H9 (cell line): ENCODE measurements around the gene BPTF. TPM values are rescaled to one million over a fixed set of nuclear protein-coding genes. Genes with fewer than 3 reads are reported as not detected.

Experiments used
- DNase-seq: peaks from one replicate; pipeline ENCODE4 v3.0.0-alpha.2; 2017
- H2AFZ ChIP-seq: one replicate; pipeline ENCODE4 v1.6.1; 2013; ENCODE audit warnings: mild to moderate bottlenecking, low read length, control low read depth, moderate library complexity
- H2AK5ac ChIP-seq: 2 replicates; pipeline ENCODE4 v1.6.1; 2013; ENCODE audit warnings: low read length, control low read depth, mixed read lengths; ENCODE audit not compliant: insufficient read length
- H2BK120ac ChIP-seq: one replicate; pipeline ENCODE4 v1.6.1; 2013; ENCODE audit warnings: low read depth, mild to moderate bottlenecking, low read length, control low read depth, inconsistent platforms; ENCODE audit not compliant: poor library complexity, severe bottlenecking
- H2BK12ac ChIP-seq: 2 replicates; pipeline ENCODE4 v1.6.1; 2013; ENCODE audit warnings: low read length, control low read depth, mixed read lengths, low read depth; ENCODE audit not compliant: insufficient read length
- H2BK15ac ChIP-seq: 2 replicates; pipeline ENCODE4 v1.6.1; 2013; ENCODE audit warnings: low read depth, low read length, control low read depth
- H2BK20ac ChIP-seq: one replicate; pipeline ENCODE4 v1.6.1; 2013; ENCODE audit warnings: low read depth, mild to moderate bottlenecking, low read length, control low read depth, inconsistent platforms; ENCODE audit not compliant: poor library complexity, severe bottlenecking
- H2BK5ac ChIP-seq: 2 replicates; pipeline ENCODE4 v1.6.1; 2013; ENCODE audit warnings: low read length, control low read depth, mixed read lengths; ENCODE audit not compliant: insufficient read length
- H3K14ac ChIP-seq: 2 replicates; pipeline ENCODE4 v1.6.1; 2013; ENCODE audit warnings: low read length, control low read depth; ENCODE audit not compliant: insufficient read depth
- H3K18ac ChIP-seq: 2 replicates; pipeline ENCODE4 v1.6.1; 2013; ENCODE audit warnings: low read depth, mild to moderate bottlenecking, mixed read lengths, low read length, control low read depth; ENCODE audit not compliant: insufficient read length
- H3K23ac ChIP-seq: 2 replicates; pipeline ENCODE4 v1.6.1; 2013; ENCODE audit warnings: low read length, control low read depth, mixed read lengths, low read depth; ENCODE audit not compliant: insufficient read length
- H3K23me2 ChIP-seq: 2 replicates; pipeline ENCODE4 v1.6.1; 2013; ENCODE audit warnings: low read depth, mild to moderate bottlenecking, mixed read lengths, low read length, control low read depth; ENCODE audit not compliant: insufficient read length, poor library complexity, severe bottlenecking
- H3K27ac ChIP-seq: 2 replicates; pipeline ENCODE4 v1.5.1; 2013; ENCODE audit warnings: low read length, control low read depth, mixed read lengths, low read depth; ENCODE audit not compliant: insufficient read length
- H3K27me3 ChIP-seq: 2 replicates; pipeline ENCODE4 v1.6.1; 2013; ENCODE audit warnings: low read length, control low read depth, inconsistent platforms; ENCODE audit not compliant: insufficient read depth
- H3K4ac ChIP-seq: 2 replicates; pipeline ENCODE4 v1.6.1; 2013; ENCODE audit warnings: low read depth, mild to moderate bottlenecking, control low read depth, inconsistent platforms, low read length, moderate library complexity
- H3K4me1 ChIP-seq: 2 replicates; pipeline ENCODE4 v1.6.1; 2013; ENCODE audit warnings: low read length, control low read depth, inconsistent platforms; ENCODE audit not compliant: insufficient read depth
- H3K4me2 ChIP-seq: 2 replicates; pipeline ENCODE4 v1.6.1; 2013; ENCODE audit warnings: low read length, control low read depth, mixed read lengths; ENCODE audit not compliant: insufficient read length, insufficient read depth
- H3K56ac ChIP-seq: 2 replicates; pipeline ENCODE4 v1.6.1; 2013; ENCODE audit warnings: low read depth, mild to moderate bottlenecking, mixed read lengths, low read length, control low read depth; ENCODE audit not compliant: insufficient read length
- H3K79me1 ChIP-seq: 2 replicates; pipeline ENCODE4 v1.6.1; 2013; ENCODE audit warnings: low read depth, mild to moderate bottlenecking, moderate library complexity, low read length, control low read depth, inconsistent platforms; ENCODE audit not compliant: insufficient read depth, poor library complexity, severe bottlenecking
- H3K79me2 ChIP-seq: 2 replicates; pipeline ENCODE4 v1.6.1; 2013; ENCODE audit warnings: low read length, control low read depth, inconsistent platforms; ENCODE audit not compliant: insufficient read depth
- H3K9ac ChIP-seq: 2 replicates; pipeline ENCODE4 v1.6.1; 2013; ENCODE audit warnings: low read length, control low read depth, mixed read lengths; ENCODE audit not compliant: insufficient read length; ENCODE audit errors: extremely low read depth
- H3K9me3 ChIP-seq: one replicate; pipeline ENCODE4 v1.6.1; 2013; ENCODE audit warnings: low read depth, low read length, inconsistent platforms; ENCODE audit not compliant: control insufficient read depth
- H3T11ph ChIP-seq: one replicate; pipeline ENCODE4 v1.6.1; 2013; ENCODE audit warnings: mild to moderate bottlenecking, low read length, control low read depth, inconsistent platforms
- H4K20me1 ChIP-seq: one replicate; pipeline ENCODE4 v1.6.1; 2013; ENCODE audit not compliant: control insufficient read depth, insufficient read length, insufficient read depth
- H4K5ac ChIP-seq: 2 replicates; pipeline ENCODE4 v1.6.1; 2013; ENCODE audit warnings: low read depth, mild to moderate bottlenecking, mixed read lengths, low read length, control low read depth; ENCODE audit not compliant: insufficient read length
- H4K8ac ChIP-seq: replicated peaks from 2 replicates; pipeline ENCODE4 v1.6.1; 2013; ENCODE audit warnings: low read length, control low read depth, mixed read lengths, low read depth; ENCODE audit not compliant: insufficient read length
- H4K91ac ChIP-seq: 2 replicates; pipeline ENCODE4 v1.6.1; 2013; ENCODE audit warnings: low read depth, mild to moderate bottlenecking, moderate library complexity, mixed read lengths, low read length, control low read depth; ENCODE audit not compliant: insufficient read length
- H3K27ac Mint-ChIP-seq, 3 experiments: 2 replicates in 2 of 3; 3 replicates in 1 of 3; pipeline ENCODE4 v1.8.0; 2020 to 2021; ENCODE audit warnings: mixed read lengths in 3 of 3, mild to moderate bottlenecking in 1 of 3, moderate library complexity in 1 of 3
- H3K27me3 Mint-ChIP-seq: 2 replicates; pipeline ENCODE4 v1.8.0; 2021; ENCODE audit warnings: low read depth, mild to moderate bottlenecking, moderate library complexity, mixed read lengths
- H3K36me3 Mint-ChIP-seq, 3 experiments: 2 replicates in 2 of 3; 3 replicates in 1 of 3; pipeline ENCODE4 v1.8.0; 2020 to 2021; ENCODE audit warnings: low read depth in 3 of 3, mixed read lengths in 3 of 3; ENCODE audit not compliant: insufficient read depth in 1 of 3
- H3K4me1 Mint-ChIP-seq, 2 experiments: 2 replicates each; pipeline ENCODE4 v1.8.0; 2020; ENCODE audit warnings: mixed read lengths in 2 of 2
- H3K4me3 Mint-ChIP-seq, 2 experiments: 2 replicates in 1 of 2; 3 replicates in 1 of 2; pipeline ENCODE4 v1.8.0; 2020 to 2021; ENCODE audit warnings: mild to moderate bottlenecking in 2 of 2, mixed read lengths in 2 of 2, moderate library complexity in 1 of 2
- H3K9me3 Mint-ChIP-seq, 2 experiments: 2 replicates in 1 of 2; 3 replicates in 1 of 2; pipeline ENCODE4 v1.8.0; 2020; ENCODE audit warnings: mild to moderate bottlenecking in 2 of 2, mixed read lengths in 2 of 2, moderate library complexity in 1 of 2
- WGBS: extraction: QIAGEN DNeasy Blood & Tissue Kit; methylation state at CpG from one replicate; pipeline ENCODE4 v1.1.7; 2013; ENCODE audit warnings: missing lambda C conversion rate, low lambda C conversion rate, mixed read lengths; ENCODE audit not compliant: insufficient read length; ENCODE audit errors: extremely low coverage; 5-methylcytosine and 5-hydroxymethylcytosine counted together
- total RNA-seq: library from RNA; stranded (reverse); gene quantifications from 2 replicates; pipeline ENCODE4 v1.2.1, GENCODE V29; 2021
- TF ChIP-seq, protein P1 (sequence below): fragments of 200-600 bp; sonication (generic); conservative IDR thresholded peaks from 3 replicates; pipeline ENCODE4 v1.8.0; 2021; ENCODE audit warnings: antibody characterized with exemption, mild to moderate bottlenecking

BPTF gene
- total RNA-seq, 1 experiment from 2014 or later = 203 TPM

DNA sequence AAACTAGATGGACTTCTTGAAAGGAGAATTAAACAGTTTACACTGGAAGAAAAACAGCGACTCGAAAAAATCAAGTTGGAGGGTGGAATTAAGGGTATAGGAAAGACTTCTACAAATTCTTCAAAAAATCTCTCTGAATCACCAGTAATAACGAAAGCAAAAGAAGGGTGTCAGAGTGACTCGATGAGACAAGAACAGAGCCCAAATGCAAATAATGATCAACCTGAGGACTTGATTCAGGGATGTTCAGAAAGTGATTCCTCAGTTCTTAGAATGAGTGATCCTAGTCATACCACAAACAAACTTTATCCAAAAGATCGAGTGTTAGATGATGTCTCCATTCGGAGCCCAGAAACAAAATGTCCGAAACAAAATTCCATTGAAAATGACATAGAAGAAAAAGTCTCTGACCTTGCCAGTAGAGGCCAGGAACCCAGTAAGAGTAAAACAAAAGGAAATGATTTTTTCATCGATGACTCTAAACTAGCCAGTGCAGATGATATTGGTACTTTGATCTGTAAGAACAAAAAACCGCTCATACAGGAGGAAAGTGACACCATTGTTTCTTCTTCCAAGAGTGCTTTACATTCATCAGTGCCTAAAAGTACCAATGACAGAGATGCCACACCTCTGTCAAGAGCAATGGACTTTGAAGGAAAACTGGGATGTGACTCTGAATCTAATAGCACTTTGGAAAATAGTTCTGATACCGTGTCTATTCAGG, 85.9 kb downstream of the BPTF start:
- Histone ChIP-seq H2BK5ac (no peak overlapping the region), H3K79me2 (no peaks in the 10 kb centered on the region), H2BK15ac (no peak overlapping the region), H3K56ac (no peak overlapping the region), H2AK5ac (no peak overlapping the region), H4K91ac (no peak overlapping the region), H2AFZ (no peak overlapping the region), H4K20me1 (no peaks in the 10 kb centered on the region), H3K9ac (no peak overlapping the region), H2BK12ac (no peak overlapping the region), H4K8ac (no peak overlapping the region), H2BK20ac (no peak overlapping the region), H3K27me3 (no peaks in the 10 kb centered on the region), H3K4me2 (no peak overlapping the region), H3K9me3 (no peaks in the 10 kb centered on the region), H3K4me1 (no peaks in the 10 kb centered on the region), H3K27ac (no peak overlapping the region), H3K18ac (no peak overlapping the region), H4K5ac (no peak overlapping the region), H3K14ac (no peak overlapping the region), H3K4ac (no peak overlapping the region), H3K23me2 (no peaks in the 10 kb centered on the region), H3T11ph (no peak overlapping the region), H2BK120ac (no peak overlapping the region), H3K79me1 (no peaks in the 10 kb centered on the region), H3K23ac (no peak overlapping the region)
- Mint-ChIP-seq H3K27me3 (no peaks in the 10 kb centered on the region), H3K27ac (peak overlapping the region in 2 of 3 experiments; percentile 8 to 68; a peak in 3 of 7 replicates), H3K4me1 (peaks cover 2 to 4% of the 10 kb centered on the region in 2 experiments; a peak in 1 of 4 replicates), H3K4me3 (no peak overlapping the region), H3K9me3 (no peaks in the 10 kb centered on the region), H3K36me3 (peaks cover 45 to 94% (median 88%) of the 10 kb centered on the region in 3 experiments)
- WGBS = no CpG with 5 or more reads among the region's 10 CpGs
- no peak for DNase-seq
- TF ChIP-seq, protein P1, sequence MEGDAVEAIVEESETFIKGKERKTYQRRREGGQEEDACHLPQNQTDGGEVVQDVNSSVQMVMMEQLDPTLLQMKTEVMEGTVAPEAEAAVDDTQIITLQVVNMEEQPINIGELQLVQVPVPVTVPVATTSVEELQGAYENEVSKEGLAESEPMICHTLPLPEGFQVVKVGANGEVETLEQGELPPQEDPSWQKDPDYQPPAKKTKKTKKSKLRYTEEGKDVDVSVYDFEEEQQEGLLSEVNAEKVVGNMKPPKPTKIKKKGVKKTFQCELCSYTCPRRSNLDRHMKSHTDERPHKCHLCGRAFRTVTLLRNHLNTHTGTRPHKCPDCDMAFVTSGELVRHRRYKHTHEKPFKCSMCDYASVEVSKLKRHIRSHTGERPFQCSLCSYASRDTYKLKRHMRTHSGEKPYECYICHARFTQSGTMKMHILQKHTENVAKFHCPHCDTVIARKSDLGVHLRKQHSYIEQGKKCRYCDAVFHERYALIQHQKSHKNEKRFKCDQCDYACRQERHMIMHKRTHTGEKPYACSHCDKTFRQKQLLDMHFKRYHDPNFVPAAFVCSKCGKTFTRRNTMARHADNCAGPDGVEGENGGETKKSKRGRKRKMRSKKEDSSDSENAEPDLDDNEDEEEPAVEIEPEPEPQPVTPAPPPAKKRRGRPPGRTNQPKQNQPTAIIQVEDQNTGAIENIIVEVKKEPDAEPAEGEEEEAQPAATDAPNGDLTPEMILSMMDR = no peak
